ENCODE measurements around the gene CGNL1. TPM values are rescaled to one million over a fixed set of nuclear protein-coding genes. Genes with fewer than 3 reads are reported as not detected.

Gene CGNL1
- total RNA-seq, 1 donor from 2014 or later: 3.0 TPM

DNA sequence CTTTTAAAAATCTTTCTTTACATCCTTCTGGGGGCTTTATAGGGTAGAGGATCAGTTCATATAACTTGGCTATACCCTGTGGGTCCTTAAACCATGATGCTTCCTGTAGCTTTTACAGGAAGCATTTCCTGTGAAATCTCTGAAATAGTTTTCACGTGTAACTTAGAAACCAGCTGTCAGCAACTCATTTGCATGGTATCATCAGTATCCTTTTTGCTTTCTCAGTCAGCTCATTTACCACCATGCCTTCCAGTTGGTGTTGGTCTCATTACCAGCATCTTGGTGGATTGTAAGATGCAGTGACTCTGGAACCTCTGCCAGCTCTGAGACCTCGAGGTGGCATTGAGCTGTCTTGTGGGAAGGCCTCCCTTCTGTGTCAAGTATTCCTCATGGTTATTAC lies 118.7 kb downstream of the CGNL1 start:
- peaks cover 14% of the 10 kb centered on the region for H3K4me1 Mint-ChIP-seq
- H3K36me3 Mint-ChIP-seq: no peaks in the 10 kb centered on the region
- peaks cover 2% of the 10 kb centered on the region for H3K9me3 Mint-ChIP-seq
- Histone ChIP-seq H3K9ac (no peak overlapping the region), H3K27ac (no peak overlapping the region), H3K4me1 (peaks cover 9% of the 10 kb centered on the region), H3F3A (ENCODE audit: low read depth) (no peaks in the 10 kb centered on the region), H3K9me3 (ENCODE audit: low read depth) (no peaks in the 10 kb centered on the region), H3K4me3 (no peak overlapping the region), H3K27me3 (no peaks in the 10 kb centered on the region), H3K79me2 (ENCODE audit: low read depth) (no peaks in the 10 kb centered on the region), H2AFZ (replicated peaks) (no peak overlapping the region), H3K36me3 (no peaks in the 10 kb centered on the region), H4K20me1 (ENCODE audit: low read depth) (no peaks in the 10 kb centered on the region), H3K4me2 (no peak overlapping the region)
- peaks cover 2% of the 10 kb centered on the region for H3K27me3 Mint-ChIP-seq (ENCODE audit: insufficient read depth, low read depth)
- TF ChIP-seq EZH2phosphoT487 (IDR thresholded peaks at IDR 0.05): no peak
- TF ChIP-seq, protein P1, sequence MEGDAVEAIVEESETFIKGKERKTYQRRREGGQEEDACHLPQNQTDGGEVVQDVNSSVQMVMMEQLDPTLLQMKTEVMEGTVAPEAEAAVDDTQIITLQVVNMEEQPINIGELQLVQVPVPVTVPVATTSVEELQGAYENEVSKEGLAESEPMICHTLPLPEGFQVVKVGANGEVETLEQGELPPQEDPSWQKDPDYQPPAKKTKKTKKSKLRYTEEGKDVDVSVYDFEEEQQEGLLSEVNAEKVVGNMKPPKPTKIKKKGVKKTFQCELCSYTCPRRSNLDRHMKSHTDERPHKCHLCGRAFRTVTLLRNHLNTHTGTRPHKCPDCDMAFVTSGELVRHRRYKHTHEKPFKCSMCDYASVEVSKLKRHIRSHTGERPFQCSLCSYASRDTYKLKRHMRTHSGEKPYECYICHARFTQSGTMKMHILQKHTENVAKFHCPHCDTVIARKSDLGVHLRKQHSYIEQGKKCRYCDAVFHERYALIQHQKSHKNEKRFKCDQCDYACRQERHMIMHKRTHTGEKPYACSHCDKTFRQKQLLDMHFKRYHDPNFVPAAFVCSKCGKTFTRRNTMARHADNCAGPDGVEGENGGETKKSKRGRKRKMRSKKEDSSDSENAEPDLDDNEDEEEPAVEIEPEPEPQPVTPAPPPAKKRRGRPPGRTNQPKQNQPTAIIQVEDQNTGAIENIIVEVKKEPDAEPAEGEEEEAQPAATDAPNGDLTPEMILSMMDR (IDR thresholded peaks at IDR 0.05): no peak
- TF ChIP-seq EZH2 (IDR thresholded peaks at IDR 0.05): no peak
- no peak overlapping the region for H3K4me3 Mint-ChIP-seq
- DNase-seq (ENCODE audit: low spot score): no peak
- no peak overlapping the region for H3K27ac Mint-ChIP-seq

DNA sequence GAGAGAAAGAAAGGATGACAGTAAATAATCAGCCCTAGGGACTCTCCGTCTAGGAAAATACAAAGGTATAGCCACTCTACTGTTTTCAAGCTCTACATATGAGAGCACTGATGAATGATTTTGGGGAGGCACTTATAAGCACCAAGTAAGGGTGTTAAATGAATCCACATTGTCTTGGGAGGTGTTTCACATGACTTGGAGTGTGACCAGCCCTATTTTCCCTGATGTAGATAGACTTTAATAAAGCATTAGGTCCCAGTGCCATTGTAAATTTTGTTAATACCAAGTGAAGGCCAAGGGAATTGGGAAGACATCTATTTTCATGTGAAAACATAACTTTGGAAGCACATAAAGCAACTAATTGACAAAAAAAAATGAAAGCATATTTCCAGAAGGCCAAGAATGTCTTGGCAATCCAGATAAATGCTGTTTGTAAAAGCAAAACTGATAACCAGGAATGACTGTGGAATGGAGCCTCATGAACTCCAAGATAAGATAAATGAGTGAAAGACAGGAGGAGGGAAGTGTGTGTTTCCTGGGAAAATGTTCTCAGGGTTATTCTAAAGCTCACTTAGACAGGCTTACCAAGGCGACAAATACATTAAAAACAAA lies 119.4 kb downstream of the CGNL1 start:
- Histone ChIP-seq H3F3A (ENCODE audit: low read depth) (no peaks in the 10 kb centered on the region), H3K4me3 (no peak overlapping the region), H3K9ac (no peak overlapping the region), H3K9me3 (ENCODE audit: low read depth) (no peaks in the 10 kb centered on the region), H3K27ac (no peak overlapping the region), H3K4me1 (peaks cover 9% of the 10 kb centered on the region), H3K27me3 (no peaks in the 10 kb centered on the region), H4K20me1 (ENCODE audit: low read depth) (no peaks in the 10 kb centered on the region), H2AFZ (replicated peaks) (no peak overlapping the region), H3K4me2 (no peak overlapping the region), H3K36me3 (no peaks in the 10 kb centered on the region), H3K79me2 (ENCODE audit: low read depth) (no peaks in the 10 kb centered on the region)
- Mint-ChIP-seq H3K27ac (no peak overlapping the region), H3K4me3 (no peak overlapping the region), H3K27me3 (ENCODE audit: insufficient read depth, low read depth) (peaks cover 3% of the 10 kb centered on the region), H3K9me3 (peaks cover 2% of the 10 kb centered on the region), H3K36me3 (no peaks in the 10 kb centered on the region), H3K4me1 (peaks cover 15% of the 10 kb centered on the region)
- DNase-seq (ENCODE audit: low spot score): no peak
- TF ChIP-seq EZH2 (IDR thresholded peaks at IDR 0.05): no peak
- TF ChIP-seq, protein P1 (IDR thresholded peaks at IDR 0.05): no peak
- no peak for TF ChIP-seq EZH2phosphoT487 (IDR thresholded peaks at IDR 0.05)

GRCh38 chr15:57496594-57496945 lies 120.3 kb downstream of the CGNL1 start:
- H3K4me3 Mint-ChIP-seq: no peak overlapping the region

More at GRCh38 chr15:57496594-57496945, 120.3 kb downstream of the CGNL1 start:
- Histone ChIP-seq H3K9me3 (ENCODE audit: low read depth) (no peaks in the 10 kb centered on the region), H3K4me2 (peak overlapping the region; percentile 15), H3F3A (ENCODE audit: low read depth) (no peaks in the 10 kb centered on the region), H3K27me3 (no peaks in the 10 kb centered on the region), H3K36me3 (no peaks in the 10 kb centered on the region), H4K20me1 (ENCODE audit: low read depth) (no peaks in the 10 kb centered on the region), H3K79me2 (ENCODE audit: low read depth) (no peaks in the 10 kb centered on the region), H3K4me1 (peaks cover 9% of the 10 kb centered on the region), H3K9ac (no peak overlapping the region), H3K4me3 (no peak overlapping the region), H2AFZ (replicated peaks) (peak overlapping the region; percentile 39), H3K27ac (no peak overlapping the region)
- DNase-seq (ENCODE audit: low spot score): no peak
- Mint-ChIP-seq H3K9me3 (peaks cover 2% of the 10 kb centered on the region), H3K36me3 (no peaks in the 10 kb centered on the region), H3K27ac (peak overlapping the region; percentile 9), H3K27me3 (ENCODE audit: insufficient read depth, low read depth) (peaks cover 3% of the 10 kb centered on the region), H3K4me1 (peaks cover 15% of the 10 kb centered on the region)
- TF ChIP-seq EZH2phosphoT487 (IDR thresholded peaks at IDR 0.05) (no peak), EZH2 (IDR thresholded peaks at IDR 0.05) (no peak)
- TF ChIP-seq, protein P1 (IDR thresholded peaks at IDR 0.05): no peak
